Measurements from ENCODE around the gene TOMM70.

TOMM70 gene

GRCh38 chr3:100437721-100438622 is 37.1 kb upstream of the TOMM70 start:
- DNase-seq (ENCODE audit: low spot score) = no peak
- ChIA-PET POLR2A (ENCODE audit: low non-redundant PET) (no interaction called here), CTCF (no interaction called here)
- no peak for TF ChIP-seq CTCF (conservative IDR thresholded peaks at IDR 0.05; ENCODE audit: low read depth)
- no peak overlapping the region for H3K27ac ChIP-seq

GRCh38 chr3:100436951-100437350 is 36.1 kb upstream of the TOMM70 start:
- ChIA-PET POLR2A (ENCODE audit: low non-redundant PET) (no interaction called here), CTCF (no interaction called here)
- no peak for TF ChIP-seq CTCF (conservative IDR thresholded peaks at IDR 0.05; ENCODE audit: low read depth)
- DNase-seq (ENCODE audit: low spot score) = no peak
- H3K27ac ChIP-seq = no peak overlapping the region

- no peak for TF ChIP-seq CTCF (conservative IDR thresholded peaks at IDR 0.05; ENCODE audit: low read depth)
- H3K27ac ChIP-seq = no peak overlapping the region
- ChIA-PET CTCF (no interaction called here), POLR2A (ENCODE audit: low non-redundant PET) (no interaction called here)
- DNase-seq (ENCODE audit: low spot score) = no peak
Measured at GRCh38 chr3:100429187-100429716, 28.4 kb upstream of the TOMM70 start.

GRCh38 chr3:100427699-100428098 is 26.8 kb upstream of the TOMM70 start:
- H3K27ac ChIP-seq = no peak overlapping the region
- DNase-seq (ENCODE audit: low spot score) = no peak
- POLR2A ChIA-PET (ENCODE audit: low non-redundant PET) = no interaction called here
- TF ChIP-seq CTCF (conservative IDR thresholded peaks at IDR 0.05; ENCODE audit: low read depth) = no peak
- CTCF ChIA-PET = no interaction called here

- no peak for DNase-seq (ENCODE audit: low spot score)
- CTCF ChIA-PET = no interaction called here
- POLR2A ChIA-PET (ENCODE audit: low non-redundant PET) = interaction anchor here (0.5 kb wide), 1 partner anchor 113 kb away, joined by 10 read pairs; no protein-coding TSS in a partner anchor
- no peak for TF ChIP-seq CTCF (conservative IDR thresholded peaks at IDR 0.05; ENCODE audit: low read depth)
- H3K27ac ChIP-seq = no peak overlapping the region
Measured at GRCh38 chr3:100426067-100426682, 25.3 kb upstream of the TOMM70 start.

GRCh38 chr3:100425316-100425715 is 24.4 kb upstream of the TOMM70 start:
- POLR2A ChIA-PET (ENCODE audit: low non-redundant PET) = no interaction called here
- TF ChIP-seq CTCF (conservative IDR thresholded peaks at IDR 0.05; ENCODE audit: low read depth) = no peak
- no peak overlapping the region for H3K27ac ChIP-seq
- CTCF ChIA-PET = interaction anchor here (0.6 kb wide), 1 partner anchor 593 kb away, joined by 3 read pairs; no protein-coding TSS in a partner anchor
- DNase-seq (ENCODE audit: low spot score) = peak; percentile 77
